GM19395 (cell line): Measurements from ENCODE around the gene CPA1.

Experiments
- ATAC-seq: cut with Tn5 transposase; IDR thresholded peaks from one replicate; pipeline ENCODE4 v1.9.1; 2021; ENCODE audit warnings: mild to moderate bottlenecking, moderate library complexity; ENCODE audit not compliant: unreplicated experiment

CPA1 gene

DNA sequence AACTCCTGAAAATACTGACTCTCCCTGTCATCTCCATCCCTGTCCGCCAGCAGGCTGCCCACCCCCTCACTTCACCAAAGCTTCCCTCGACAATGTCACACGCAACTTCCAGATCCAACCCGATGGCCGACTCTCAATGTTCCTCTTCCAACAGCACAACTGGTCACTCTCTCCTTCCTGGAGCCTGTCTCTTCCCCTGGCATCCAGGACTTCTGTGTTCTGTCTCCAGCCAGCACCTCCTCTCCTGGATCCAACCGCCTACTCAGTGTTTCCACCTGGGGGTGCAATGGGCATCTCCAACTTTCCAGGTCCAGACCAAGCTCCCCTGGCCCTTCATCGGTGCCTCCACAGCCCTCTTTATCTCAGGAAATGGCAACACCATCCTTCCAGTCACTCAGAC, 27.1 kb upstream of the CPA1 start:
- no peak for ATAC-seq

GRCh38 chr7:130356121-130356875, 24.0 kb upstream of the CPA1 start:
- no peak for ATAC-seq

- no peak for ATAC-seq
Measured at GRCh38 chr7:130356876-130357611, 23.2 kb upstream of the CPA1 start.

DNA sequence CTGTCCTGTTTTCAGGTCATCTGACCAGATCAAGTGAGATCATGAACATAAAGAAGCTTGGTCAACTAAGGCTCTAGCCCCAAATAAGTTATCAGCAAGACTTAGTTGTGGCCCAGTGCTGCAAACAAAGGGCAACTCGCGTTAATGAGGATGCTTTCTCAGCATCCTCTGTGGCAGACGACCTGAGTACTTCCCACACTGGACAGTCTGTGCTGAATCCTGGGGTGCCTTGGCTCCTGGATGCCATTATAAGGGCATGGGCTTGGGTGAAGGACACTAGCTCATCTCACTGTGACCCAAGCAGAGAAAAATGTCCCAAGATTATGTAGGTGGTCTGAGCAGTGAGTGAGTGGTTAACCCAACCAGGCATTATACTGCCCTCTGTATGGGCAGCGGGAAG, 21.8 kb upstream of the CPA1 start:
- no peak for ATAC-seq

DNA sequence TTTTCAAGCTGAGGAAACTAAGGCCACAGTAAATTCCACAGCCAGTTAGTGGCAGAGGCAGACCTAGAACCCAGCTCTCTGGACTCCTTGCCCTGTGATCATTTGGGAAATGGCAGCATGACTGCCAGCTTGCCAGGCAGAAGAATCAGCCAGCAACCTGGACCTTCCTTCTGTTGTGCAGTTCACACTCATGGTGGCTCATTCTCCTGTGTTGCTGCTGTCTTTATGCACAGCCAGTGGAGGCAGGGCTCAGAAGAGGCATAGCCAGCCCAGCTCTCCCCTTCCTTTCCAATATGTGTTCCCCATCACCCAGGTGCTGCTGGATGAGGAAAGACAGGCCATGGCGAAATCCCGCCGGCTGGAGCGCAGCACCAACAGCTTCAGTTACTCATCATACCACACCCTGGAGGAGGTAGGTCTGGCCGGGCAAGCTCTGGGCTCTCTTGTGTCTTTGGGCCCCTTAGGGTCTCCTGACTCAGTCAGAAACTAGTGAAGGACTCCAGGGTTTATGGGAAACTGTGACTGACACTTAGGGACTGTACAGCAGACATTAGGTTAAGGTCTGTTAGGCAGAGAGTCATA, 20.9 kb upstream of the CPA1 start:
- ATAC-seq = no peak

DNA sequence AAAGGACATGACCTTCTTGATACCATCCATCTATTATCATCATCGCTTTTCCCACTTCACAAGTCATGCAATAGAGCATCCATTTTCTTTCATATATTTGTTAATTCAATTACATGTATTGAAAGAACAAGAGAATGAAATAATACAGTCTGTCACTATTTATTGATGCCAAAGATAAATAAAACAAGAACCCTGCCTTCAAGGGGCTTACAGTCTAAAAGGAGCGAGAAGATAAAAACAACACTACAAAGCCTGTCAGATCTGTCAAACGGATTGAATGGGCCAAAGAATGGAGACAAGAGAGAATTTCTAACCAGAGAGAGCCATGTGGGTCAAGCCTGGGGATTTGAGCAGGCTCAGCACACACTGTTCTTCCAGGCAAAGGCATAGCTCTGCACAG, 19.8 kb upstream of the CPA1 start:
- ATAC-seq = no peak

DNA sequence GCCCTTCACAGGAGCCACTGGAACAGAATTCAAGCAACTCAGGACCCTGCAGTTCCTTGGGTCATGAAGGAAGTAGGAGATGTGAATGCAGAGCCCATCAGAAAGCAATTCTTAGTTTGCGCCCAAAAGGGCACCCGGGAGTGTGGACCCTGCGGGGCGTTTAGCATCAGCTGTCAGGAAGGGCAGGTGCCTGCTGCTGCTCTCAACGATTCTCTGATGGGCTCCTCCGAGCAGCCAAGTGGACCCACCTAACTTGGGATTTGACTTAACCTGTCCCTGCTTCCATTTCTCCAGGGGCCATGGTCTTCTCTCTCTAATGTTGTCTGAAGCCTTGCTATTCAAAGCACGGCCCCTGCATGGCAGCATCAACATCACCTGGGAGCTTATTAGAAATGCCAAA, 18.6 kb upstream of the CPA1 start:
- no peak for ATAC-seq

- ATAC-seq = no peak
Measured at GRCh38 chr7:130362251-130362816, 18.0 kb upstream of the CPA1 start.

DNA sequence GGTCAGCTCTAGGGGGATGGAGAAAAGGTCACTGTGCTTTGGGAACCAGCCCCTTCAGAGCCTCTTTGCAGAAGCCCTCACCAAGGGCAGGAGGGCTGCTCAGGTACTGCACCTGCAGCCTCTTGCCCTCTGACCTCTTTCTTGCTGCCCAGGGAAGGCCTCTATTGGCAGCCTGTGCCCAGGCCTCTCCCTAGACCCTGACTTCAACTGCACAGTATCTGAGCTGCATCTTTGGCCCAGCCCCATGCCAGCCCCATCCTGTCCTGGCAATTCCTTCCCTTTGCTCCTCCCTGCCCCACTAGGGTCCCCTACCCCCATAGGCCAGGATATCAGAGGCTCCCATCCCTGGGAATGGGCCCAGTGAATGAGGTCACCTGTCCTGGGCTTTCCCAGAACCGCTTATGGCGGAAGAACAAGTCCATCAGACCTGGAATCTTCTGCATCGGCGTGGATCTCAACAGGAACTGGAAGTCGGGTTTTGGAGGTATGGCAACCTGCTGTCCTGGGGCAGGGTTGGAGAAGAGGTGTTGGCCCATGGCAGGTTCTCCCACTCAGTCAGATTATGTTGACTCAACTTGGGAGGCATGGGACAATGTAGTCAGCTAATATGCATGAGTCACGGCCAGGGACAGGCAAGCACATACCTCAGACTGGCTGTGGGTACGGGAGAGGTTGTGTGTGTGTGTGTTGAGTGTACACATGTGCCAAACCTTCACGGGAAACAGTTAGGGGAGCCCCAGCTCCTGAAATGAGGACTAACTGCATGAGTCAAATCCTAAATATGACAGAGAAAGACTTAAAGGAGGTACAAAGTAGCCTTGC, 17.1 kb upstream of the CPA1 start:
- ATAC-seq = no peak

DNA sequence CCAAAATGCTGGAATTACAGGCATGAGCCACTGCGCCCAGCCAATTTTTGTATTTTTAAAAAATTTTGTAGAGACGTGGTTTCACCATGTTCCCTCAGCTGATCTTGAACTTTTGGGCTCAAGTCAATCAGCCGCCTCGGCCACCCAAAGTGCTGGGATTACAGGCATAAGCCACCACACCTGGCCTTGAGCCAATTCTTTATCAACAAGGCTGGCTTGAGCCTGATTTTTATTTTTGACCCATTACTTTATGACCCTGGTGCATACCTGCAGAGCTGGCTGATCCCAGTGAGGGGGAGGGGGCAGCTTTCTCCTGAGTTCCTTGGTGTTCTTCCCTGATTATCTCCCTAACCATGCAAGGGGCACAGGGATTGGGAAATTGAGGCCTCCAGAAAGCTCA, 15.8 kb upstream of the CPA1 start:
- no peak for ATAC-seq

DNA sequence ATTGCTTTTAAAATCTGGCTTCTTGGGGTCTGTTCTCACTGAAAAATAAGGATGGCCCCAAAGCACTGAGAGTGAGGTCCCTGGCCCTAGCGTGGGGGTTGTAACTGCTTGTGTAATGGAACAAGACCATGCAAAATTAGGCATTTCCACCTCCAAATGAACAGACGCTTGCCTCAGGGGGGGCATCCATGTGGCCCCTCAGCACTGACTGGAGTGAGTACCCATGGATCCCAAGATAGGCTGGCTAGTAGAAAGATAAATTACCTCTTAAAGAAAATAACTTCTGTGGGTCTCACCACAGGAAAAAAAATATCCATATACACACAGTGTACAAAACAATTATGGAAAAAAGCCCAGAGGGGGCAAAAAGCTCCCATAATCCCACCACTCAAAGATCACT, 15.2 kb upstream of the CPA1 start:
- no peak for ATAC-seq

GRCh38 chr7:130365511-130366441, 14.5 kb upstream of the CPA1 start:
- ATAC-seq = peak; percentile 71

DNA sequence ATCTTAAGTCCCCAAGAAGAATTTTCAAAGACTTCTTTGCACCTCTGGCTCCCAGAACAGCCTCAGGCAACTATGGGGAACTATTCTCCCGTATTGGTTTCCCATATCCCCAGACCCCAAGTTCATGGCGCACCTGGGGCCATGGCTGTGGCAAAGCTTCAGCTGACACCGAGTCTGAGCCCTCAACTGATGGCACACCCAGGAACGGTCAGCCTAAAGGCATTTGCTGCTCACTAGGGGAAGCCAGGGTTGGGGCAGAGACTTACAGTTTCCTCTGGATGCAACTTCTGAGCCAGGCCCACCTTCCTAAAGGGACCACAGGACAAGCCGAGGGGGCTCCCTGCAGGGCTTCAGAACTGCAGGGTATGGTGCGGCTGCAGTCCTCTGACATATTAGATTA, 13.7 kb upstream of the CPA1 start:
- ATAC-seq = no peak

GRCh38 chr7:130367088-130367755, 13.1 kb upstream of the CPA1 start:
- no peak for ATAC-seq

- ATAC-seq = no peak
Measured at GRCh38 chr7:130367836-130368746, 12.2 kb upstream of the CPA1 start.

DNA sequence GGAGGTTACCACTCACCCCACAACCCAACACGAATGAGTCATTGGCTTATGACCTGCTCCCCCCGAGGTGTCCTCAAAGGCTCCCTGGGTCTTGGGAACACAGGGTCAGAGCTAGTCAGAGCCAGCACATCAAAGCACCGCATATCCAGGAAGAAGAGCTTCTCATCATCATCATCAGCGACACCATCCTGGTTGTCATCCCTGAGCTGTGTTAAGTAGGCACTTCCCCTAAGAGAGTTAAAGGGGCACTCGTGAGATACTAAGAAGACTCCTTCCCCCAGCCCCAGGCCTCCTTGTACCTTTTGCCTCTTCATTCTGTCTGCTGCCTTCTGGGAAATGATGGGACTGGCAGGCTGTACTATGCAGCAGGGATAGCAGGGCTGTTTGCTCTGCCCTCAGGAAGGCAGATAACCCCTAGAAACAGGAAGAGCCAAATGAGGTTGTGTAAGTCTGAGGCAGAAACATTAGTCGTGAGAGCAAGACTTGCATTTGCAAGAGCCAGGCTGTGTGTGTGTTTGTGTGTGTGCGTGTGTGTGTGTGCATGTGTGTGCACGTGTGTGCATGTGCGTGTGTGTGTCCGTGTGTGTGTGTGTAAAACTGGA, 11.1 kb upstream of the CPA1 start:
- ATAC-seq = no peak

GRCh38 chr7:130369831-130370550, 10.3 kb upstream of the CPA1 start:
- ATAC-seq = no peak
